RPMI7951 (cell line): ENCODE data around the gene GNAZ. TPM values are rescaled to one million over a fixed set of nuclear protein-coding genes. Genes with fewer than 3 reads are reported as not detected.
A peak's percentile ranks its signal among the peaks of the same experiment; 100 is the strongest.

ENCODE experiments used
- DNase-seq: peaks from one replicate; pipeline ENCODE4 v3.0.0-alpha.2; 2012; ENCODE audit warnings: low read depth
- total RNA-seq: library from RNA; depleted of rRNA; stranded (reverse); fragments of >200 nt; shearing (Covaris generic); gene quantifications from 2 replicates; pipeline ENCODE4 v1.2.3, GENCODE V29; 2014

The GNAZ gene
- total RNA-seq, 1 experiment from 2014 or later = 2.2 TPM

GRCh38 chr22:23118647-23119493 lies 48.6 kb downstream of the GNAZ start:
- no peak for DNase-seq

GRCh38 chr22:23119494-23120414 lies 49.4 kb downstream of the GNAZ start:
- DNase-seq = no peak

- DNase-seq = no peak
Measured at GRCh38 chr22:23120415-23120899, 50.1 kb downstream of the GNAZ start.

- DNase-seq = no peak
Measured at GRCh38 chr22:23121000-23121421, 50.7 kb downstream of the GNAZ start.

- DNase-seq = peak; percentile 37
Measured at GRCh38 chr22:23121424-23121823, 51.1 kb downstream of the GNAZ start.

GRCh38 chr22:23122216-23122957 lies 52.1 kb downstream of the GNAZ start:
- no peak for DNase-seq

- no peak for DNase-seq
Measured at GRCh38 chr22:23122992-23123803, 52.9 kb downstream of the GNAZ start.

GRCh38 chr22:23123804-23124254 lies 53.5 kb downstream of the GNAZ start:
- no peak for DNase-seq

- DNase-seq = no peak
Measured at GRCh38 chr22:23124611-23125511, 54.5 kb downstream of the GNAZ start.

GRCh38 chr22:23125512-23126103 lies 55.3 kb downstream of the GNAZ start:
- no peak for DNase-seq

GRCh38 chr22:23126165-23127054 lies 56.1 kb downstream of the GNAZ start:
- DNase-seq = no peak

- DNase-seq = no peak
Measured at GRCh38 chr22:23127055-23127756, 56.9 kb downstream of the GNAZ start.

- no peak for DNase-seq
Measured at GRCh38 chr22:23127788-23128187, 57.5 kb downstream of the GNAZ start.

- DNase-seq = peak; percentile 33
Measured at GRCh38 chr22:23128269-23129108, 58.2 kb downstream of the GNAZ start.

GRCh38 chr22:23129149-23129548 lies 58.8 kb downstream of the GNAZ start:
- DNase-seq = no peak

GRCh38 chr22:23130697-23131096 lies 60.4 kb downstream of the GNAZ start:
- no peak for DNase-seq

- no peak for DNase-seq
Measured at GRCh38 chr22:23131931-23132330, 61.6 kb downstream of the GNAZ start.
